Ishikawa (cell line): ENCODE data around the gene PRR14L.

Experiments
- CEBPB ChIP-seq: IDR thresholded peaks from 2 replicates; pipeline ENCODE4 v1.6.1; 2012
- CREB1 ChIP-seq: IDR thresholded peaks from 2 replicates; pipeline ENCODE4 v1.6.1; 2012; ENCODE audit warnings: low read depth
- EGR1 ChIP-seq: IDR thresholded peaks from 2 replicates; pipeline ENCODE4 v1.6.1; 2012
- EP300 ChIP-seq: IDR thresholded peaks from 2 replicates; pipeline ENCODE4 v1.6.1; 2012; ENCODE audit warnings: borderline replicate concordance
- FOXM1 ChIP-seq: IDR thresholded peaks from 2 replicates; pipeline ENCODE4 v1.6.1; 2012; ENCODE audit warnings: low read depth, borderline replicate concordance
- MAX ChIP-seq: IDR thresholded peaks from 2 replicates; pipeline ENCODE4 v1.6.1; 2012
- NFIC ChIP-seq: IDR thresholded peaks from 2 replicates; pipeline ENCODE4 v1.6.1; 2012
- RAD21 ChIP-seq: IDR thresholded peaks from 2 replicates; pipeline ENCODE4 v1.6.1; 2012; ENCODE audit warnings: low read depth
- TAF1 ChIP-seq: IDR thresholded peaks from 2 replicates; pipeline ENCODE4 v1.6.1; 2012; ENCODE audit warnings: low read depth, mild to moderate bottlenecking
- TCF12 ChIP-seq: IDR thresholded peaks from 2 replicates; pipeline ENCODE4 v1.6.1; 2012; ENCODE audit warnings: low read depth
- TEAD4 ChIP-seq: IDR thresholded peaks from 2 replicates; pipeline ENCODE4 v1.6.1; 2012
- YY1 ChIP-seq: IDR thresholded peaks from 2 replicates; pipeline ENCODE4 v1.6.1; 2012; ENCODE audit warnings: low read depth
- ZBTB7A ChIP-seq: IDR thresholded peaks from 2 replicates; pipeline ENCODE4 v1.6.1; 2012; ENCODE audit warnings: low read depth
- TF ChIP-seq, protein P1 (sequence below): IDR thresholded peaks from 2 replicates; pipeline ENCODE4 v1.6.1; 2012
- TF ChIP-seq, protein P2 (sequence below): IDR thresholded peaks from 2 replicates; pipeline ENCODE4 v1.6.1; 2012; ENCODE audit warnings: low read depth, mild to moderate bottlenecking

The PRR14L gene

GRCh38 chr22:31754813-31755212 lies 4.9 kb upstream of the PRR14L start:
- TF ChIP-seq ZBTB7A (no peak), FOXM1 (no peak), TEAD4 (no peak), TAF1 (no peak), NFIC (no peak), TCF12 (no peak), CREB1 (no peak), EP300 (no peak), CEBPB (no peak), EGR1 (no peak), RAD21 (no peak), MAX (no peak), YY1 (no peak)
- TF ChIP-seq, protein P1, sequence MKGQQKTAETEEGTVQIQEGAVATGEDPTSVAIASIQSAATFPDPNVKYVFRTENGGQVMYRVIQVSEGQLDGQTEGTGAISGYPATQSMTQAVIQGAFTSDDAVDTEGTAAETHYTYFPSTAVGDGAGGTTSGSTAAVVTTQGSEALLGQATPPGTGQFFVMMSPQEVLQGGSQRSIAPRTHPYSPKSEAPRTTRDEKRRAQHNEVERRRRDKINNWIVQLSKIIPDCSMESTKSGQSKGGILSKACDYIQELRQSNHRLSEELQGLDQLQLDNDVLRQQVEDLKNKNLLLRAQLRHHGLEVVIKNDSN: no peak
- TF ChIP-seq, protein P2, sequence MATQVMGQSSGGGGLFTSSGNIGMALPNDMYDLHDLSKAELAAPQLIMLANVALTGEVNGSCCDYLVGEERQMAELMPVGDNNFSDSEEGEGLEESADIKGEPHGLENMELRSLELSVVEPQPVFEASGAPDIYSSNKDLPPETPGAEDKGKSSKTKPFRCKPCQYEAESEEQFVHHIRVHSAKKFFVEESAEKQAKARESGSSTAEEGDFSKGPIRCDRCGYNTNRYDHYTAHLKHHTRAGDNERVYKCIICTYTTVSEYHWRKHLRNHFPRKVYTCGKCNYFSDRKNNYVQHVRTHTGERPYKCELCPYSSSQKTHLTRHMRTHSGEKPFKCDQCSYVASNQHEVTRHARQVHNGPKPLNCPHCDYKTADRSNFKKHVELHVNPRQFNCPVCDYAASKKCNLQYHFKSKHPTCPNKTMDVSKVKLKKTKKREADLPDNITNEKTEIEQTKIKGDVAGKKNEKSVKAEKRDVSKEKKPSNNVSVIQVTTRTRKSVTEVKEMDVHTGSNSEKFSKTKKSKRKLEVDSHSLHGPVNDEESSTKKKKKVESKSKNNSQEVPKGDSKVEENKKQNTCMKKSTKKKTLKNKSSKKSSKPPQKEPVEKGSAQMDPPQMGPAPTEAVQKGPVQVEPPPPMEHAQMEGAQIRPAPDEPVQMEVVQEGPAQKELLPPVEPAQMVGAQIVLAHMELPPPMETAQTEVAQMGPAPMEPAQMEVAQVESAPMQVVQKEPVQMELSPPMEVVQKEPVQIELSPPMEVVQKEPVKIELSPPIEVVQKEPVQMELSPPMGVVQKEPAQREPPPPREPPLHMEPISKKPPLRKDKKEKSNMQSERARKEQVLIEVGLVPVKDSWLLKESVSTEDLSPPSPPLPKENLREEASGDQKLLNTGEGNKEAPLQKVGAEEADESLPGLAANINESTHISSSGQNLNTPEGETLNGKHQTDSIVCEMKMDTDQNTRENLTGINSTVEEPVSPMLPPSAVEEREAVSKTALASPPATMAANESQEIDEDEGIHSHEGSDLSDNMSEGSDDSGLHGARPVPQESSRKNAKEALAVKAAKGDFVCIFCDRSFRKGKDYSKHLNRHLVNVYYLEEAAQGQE: no peak

DNA sequence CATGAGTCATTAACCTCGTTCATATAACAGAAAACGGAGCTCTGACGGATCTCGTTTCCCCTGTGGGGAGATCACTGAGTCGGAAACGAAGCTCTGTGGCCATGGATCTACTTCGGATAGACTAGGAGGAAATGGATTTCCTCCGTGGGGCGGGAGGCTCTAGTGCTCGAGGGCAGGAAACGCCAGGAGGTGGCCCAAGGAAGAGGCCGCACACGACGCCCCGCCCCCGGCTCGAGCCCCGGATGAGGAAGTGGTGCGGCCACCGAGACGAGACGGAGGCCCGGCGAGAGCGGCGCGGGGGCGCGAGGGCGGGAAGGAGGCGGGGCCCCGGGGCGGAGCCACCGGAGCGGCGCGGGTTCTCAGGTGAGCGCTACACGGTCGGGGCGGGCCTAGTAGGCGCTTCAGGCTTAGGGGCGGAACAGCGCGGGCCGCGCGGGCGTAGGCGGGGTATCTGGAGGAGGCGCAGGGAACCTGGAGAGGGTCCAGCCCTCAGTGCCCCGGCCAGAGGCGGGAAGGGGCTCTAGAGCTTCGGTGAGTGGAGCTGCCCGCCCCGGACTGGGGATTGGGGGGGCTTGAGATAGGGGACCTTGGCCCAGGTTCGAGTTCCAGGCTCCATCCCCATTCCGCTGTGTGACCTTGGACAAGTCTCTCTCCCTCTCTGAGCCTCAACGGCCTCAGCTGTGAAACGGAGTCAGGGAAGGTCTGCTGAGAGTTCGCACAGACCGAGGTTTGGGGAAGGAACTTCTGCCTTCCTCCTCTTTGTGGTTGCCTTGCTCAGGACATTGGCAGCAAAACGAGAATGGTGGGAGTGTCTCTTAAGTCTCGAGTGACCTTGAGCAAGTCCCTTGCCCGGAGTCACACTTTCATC lies 3.9 kb upstream of the PRR14L start, which contains the start of gene DEPDC5:
TSS of gene DEPDC5 (plus strand) at position 386 of the 868 bp plus-strand sequence. CDS start 903 bp downstream, outside the sequence.
- no peak for TF ChIP-seq CEBPB
- no peak for TF ChIP-seq ZBTB7A
- TF ChIP-seq, protein P2: no peak
- TF ChIP-seq TCF12: peak; percentile 57; the same call in 1 of the 2 replicates
- TF ChIP-seq CREB1: no peak
- TF ChIP-seq TAF1: peak; percentile 63
- TF ChIP-seq TEAD4: no peak
- TF ChIP-seq EP300: no peak
- TF ChIP-seq RAD21: no peak
- TF ChIP-seq YY1: no peak
- 0 out of 2 replicates have a peak, but pooled peaks have one; percentile 46 for TF ChIP-seq NFIC
- TF ChIP-seq MAX: peak; percentile 53; the same call in 1 of the 2 replicates
- TF ChIP-seq EGR1: peak; percentile 90
- TF ChIP-seq FOXM1: no peak
- TF ChIP-seq, protein P1: no peak

DNA sequence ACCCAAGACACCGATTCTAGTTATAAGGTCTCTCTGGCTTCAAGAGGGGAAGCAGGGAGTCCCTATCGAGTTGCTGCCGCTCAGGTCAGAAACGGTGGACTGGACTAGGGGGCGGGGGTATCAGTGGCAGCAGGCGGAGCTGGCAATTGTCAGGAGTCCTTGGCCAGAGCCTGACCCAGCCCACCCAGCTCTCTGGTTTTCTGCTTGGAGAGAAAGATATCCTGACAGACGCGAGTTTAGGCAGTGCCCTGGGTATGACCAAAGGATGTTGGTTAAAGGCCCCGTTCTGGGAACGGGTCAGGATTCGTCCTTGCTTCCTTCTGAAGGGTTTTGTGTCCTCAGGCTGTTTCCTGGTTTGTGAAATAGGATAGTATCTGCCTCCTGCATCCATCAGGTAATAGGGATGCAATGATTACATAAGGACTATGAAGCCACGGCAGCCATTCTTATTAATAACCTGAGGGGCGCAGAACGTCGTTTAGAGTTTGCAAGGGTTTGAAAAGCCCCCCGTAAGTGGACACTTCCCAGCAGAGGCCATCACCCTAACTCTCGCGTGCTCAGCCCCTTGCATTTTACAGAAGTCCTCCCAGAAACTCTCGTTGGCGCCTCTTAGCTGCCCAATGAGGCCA lies 3.2 kb upstream of the PRR14L start:
- TF ChIP-seq MAX (no peak), YY1 (no peak), ZBTB7A (no peak), FOXM1 (no peak), TCF12 (no peak), TAF1 (no peak)
- TF ChIP-seq, protein P1: no peak

GRCh38 chr22:31752096-31752847 lies 2.3 kb upstream of the PRR14L start:
- TF ChIP-seq, protein P2: no peak
- TF ChIP-seq ZBTB7A (no peak), RAD21 (no peak), NFIC (no peak), EP300 (no peak), CREB1 (no peak), TCF12 (no peak), EGR1 (no peak), CEBPB (no peak), FOXM1 (no peak), YY1 (no peak)
- TF ChIP-seq, protein P1: no peak
